Stimulated activated naive CD8-positive, alpha-beta T cell treated with anti-CD3 and anti-CD28 coated beads, Interleukin-15, amount 100 ng/mL, for 72 hours (primary cell): ENCODE measurements around the gene RAB40C.
A peak's percentile ranks its signal among the peaks of the same experiment; 100 is the strongest.

Experiments
- ATAC-seq: fragments of 150-1000 bp; cut with Tn5 transposase; 2 replicates; pipeline ENCODE4 v1.10.0; 2021; ENCODE audit warnings: mild to moderate bottlenecking, moderate library complexity
- DNase-seq, 2 donors: peaks; one replicate each; pipeline ENCODE4 v3.0.0; 2021 to 2022
- H3K27ac Mint-ChIP-seq, 2 donors: one replicate each; pipeline ENCODE4 v1.8.0; 2022; ENCODE audit warnings: mild to moderate bottlenecking in 2 of 2, mixed read lengths in 2 of 2, moderate library complexity in 2 of 2
- H3K27me3 Mint-ChIP-seq: one replicate; pipeline ENCODE4 v1.8.0; 2022; ENCODE audit warnings: mixed read lengths
- H3K4me1 Mint-ChIP-seq: one replicate; pipeline ENCODE4 v1.8.0; 2022; ENCODE audit warnings: mild to moderate bottlenecking, mixed read lengths
- H3K4me3 Mint-ChIP-seq, 2 donors: one replicate each; pipeline ENCODE4 v1.8.0; 2022; ENCODE audit warnings: mild to moderate bottlenecking in 2 of 2, mixed read lengths in 2 of 2, moderate library complexity in 1 of 2
- H3K9me3 Mint-ChIP-seq, 2 donors: one replicate each; pipeline ENCODE4 v1.8.0; 2022; ENCODE audit warnings: mixed read lengths in 2 of 2

RAB40C gene

DNA sequence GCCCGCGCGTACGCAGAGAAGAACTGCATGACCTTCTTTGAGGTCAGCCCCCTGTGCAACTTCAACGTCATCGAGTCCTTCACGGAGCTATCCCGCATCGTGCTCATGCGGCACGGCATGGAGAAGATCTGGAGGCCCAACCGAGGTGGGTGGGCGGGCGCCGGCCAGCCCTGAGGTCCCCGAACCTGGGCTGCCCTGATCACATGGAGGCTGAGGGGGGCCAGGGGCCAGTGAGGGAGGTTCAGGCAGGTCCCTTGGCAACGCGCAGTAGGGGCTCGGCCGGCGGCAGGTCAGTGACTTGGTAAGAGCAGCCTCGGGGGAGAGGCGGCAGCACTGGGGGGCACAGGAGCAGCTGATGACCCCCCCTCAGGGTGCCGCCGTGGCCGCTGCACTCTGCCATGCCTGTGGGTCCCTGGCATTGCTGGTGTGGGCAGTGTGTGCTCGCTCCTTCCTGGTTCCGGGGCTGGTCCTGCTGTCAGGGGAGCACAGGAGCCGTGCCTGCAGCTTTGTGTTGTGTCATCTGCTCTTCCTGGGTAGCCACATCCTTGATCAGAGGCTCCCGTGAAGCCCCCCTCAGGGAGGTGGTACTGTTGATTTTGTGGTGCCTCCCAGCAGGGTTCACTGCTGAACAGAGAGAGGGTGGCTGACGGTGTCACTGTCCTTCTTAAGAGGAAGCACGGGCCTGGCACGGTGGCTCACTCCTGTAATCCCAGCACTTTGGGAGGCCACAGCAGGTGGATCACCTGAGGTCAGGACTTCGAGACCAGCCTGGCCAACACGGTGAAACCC, 36.3 kb downstream of the RAB40C start:
- no peak for ATAC-seq
- Mint-ChIP-seq H3K4me1 (peaks cover 5% of the 10 kb centered on the region), H3K27ac (no peak overlapping the region), H3K27me3 (no peaks in the 10 kb centered on the region), H3K9me3 (no peaks in the 10 kb centered on the region), H3K4me3 (no peak overlapping the region)
- no peak for DNase-seq

DNA sequence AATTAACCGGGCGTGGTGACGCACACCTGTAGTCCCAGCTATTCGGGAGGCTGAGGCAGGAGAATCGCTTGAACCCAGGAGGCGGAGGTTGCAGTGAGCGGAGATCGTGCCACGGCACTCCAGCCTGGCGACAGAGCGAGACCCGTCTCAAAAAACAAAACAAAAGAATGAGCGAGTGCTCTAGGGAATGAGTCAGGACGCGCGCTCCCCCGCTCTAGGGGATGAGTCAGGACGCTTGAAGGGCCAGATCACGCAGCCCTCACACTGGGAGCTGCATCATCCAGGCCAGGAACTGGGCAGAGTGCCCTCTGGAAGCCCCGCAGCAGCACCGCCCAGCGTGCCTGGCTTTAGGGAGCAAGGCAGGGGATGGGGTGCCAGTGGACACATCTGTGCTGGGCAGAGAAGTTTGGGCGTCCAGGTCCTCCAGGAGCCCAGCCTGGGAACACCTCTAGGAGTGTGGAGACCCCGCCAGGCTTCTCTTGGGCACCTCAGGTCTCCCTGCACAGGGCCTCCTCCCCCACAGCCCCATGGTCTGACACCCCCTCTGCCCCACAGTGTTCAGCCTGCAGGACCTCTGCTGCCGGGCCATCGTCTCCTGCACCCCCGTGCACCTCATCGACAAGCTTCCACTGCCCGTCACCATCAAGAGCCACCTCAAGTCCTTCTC, 37.1 kb downstream of the RAB40C start:
- DNase-seq (no peak), ATAC-seq (no peak)
- no peak overlapping the region for H3K4me3 Mint-ChIP-seq
- no peak overlapping the region for H3K27ac Mint-ChIP-seq
- H3K9me3 Mint-ChIP-seq = no peaks in the 10 kb centered on the region
- no peaks in the 10 kb centered on the region for H3K27me3 Mint-ChIP-seq
- no peaks in the 10 kb centered on the region for H3K4me1 Mint-ChIP-seq

DNA sequence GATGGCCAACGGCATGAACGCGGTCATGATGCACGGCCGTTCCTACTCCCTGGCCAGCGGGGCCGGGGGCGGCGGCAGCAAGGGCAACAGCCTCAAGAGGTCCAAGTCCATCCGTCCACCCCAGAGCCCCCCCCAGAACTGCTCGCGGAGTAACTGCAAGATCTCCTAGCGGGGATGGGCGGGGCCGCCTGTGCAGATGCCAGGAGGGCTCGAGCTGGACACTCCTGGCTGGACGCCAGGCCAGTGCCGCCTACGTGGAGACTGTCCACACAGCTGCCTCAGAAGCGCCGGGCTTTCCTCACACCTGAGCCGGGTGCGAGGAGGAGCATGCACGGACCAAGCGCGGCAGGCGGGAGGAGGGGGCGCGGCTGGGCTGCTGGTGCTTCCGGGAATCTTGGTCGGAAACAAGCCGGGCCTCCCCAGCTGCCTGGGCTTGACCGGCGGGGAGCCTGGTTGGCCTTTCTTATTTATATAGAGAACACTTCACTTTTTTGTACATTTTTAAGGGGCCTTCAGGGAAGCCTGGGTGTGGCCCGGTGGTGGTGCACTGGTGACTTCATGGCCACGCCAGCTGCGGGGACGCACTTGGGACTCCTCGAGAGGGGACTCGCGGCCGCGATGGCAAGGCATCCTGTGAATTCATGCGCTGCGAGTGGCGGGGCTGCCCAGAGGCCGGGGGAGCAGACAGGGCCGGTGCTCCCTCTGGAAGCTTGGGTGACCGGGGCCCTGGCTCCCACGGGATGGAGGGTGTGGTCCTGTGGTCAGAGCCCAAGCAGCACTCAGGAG, 37.8 kb downstream of the RAB40C start:
- ATAC-seq (no peak), DNase-seq (no peak)
- no peaks in the 10 kb centered on the region for H3K9me3 Mint-ChIP-seq
- no peak overlapping the region for H3K4me3 Mint-ChIP-seq
- H3K27ac Mint-ChIP-seq = peak overlapping the region in 1 of 2 donors; percentile 80
- no peaks in the 10 kb centered on the region for H3K4me1 Mint-ChIP-seq
- H3K27me3 Mint-ChIP-seq = no peaks in the 10 kb centered on the region

DNA sequence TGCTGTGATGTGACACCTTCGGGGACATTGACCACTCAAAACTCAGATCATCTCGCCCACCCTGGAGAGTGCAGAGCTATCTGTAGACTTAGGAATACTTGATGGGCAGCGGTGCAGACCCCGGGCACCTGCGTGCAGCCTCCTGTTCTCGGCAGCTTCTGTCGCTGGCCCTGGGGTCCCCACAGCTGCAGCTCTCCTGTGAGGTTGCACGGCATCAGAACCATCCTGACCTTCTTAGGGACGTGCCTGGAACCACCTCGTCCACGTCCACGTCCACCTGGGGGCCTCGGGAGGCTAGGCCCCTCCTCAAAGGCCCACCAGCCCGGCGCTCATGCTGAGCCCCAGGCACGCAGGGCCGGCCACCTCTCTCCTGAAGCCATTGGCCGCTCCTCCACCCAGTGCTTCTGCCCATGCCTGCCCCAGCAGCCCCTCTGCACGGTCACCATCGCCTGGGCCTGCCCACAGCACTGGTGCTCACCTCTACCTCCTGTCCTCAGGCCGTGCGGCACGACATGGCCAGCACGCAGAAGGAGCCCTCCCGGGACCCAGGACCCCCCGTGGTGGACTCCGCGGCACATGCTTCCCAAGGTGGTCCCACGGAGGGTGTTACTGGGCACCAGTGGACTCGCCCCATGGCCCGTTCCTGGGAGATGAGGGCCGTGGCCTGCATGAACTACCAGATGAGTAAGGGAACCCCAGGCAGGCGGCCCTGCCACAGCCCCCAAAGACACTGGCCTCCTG, 38.6 kb downstream of the RAB40C start:
- Mint-ChIP-seq H3K4me1 (no peaks in the 10 kb centered on the region), H3K4me3 (no peak overlapping the region), H3K27me3 (no peaks in the 10 kb centered on the region), H3K9me3 (no peaks in the 10 kb centered on the region), H3K27ac (peak overlapping the region in 1 of 2 donors; percentile 27)
- DNase-seq (no peak), ATAC-seq (no peak)

DNA sequence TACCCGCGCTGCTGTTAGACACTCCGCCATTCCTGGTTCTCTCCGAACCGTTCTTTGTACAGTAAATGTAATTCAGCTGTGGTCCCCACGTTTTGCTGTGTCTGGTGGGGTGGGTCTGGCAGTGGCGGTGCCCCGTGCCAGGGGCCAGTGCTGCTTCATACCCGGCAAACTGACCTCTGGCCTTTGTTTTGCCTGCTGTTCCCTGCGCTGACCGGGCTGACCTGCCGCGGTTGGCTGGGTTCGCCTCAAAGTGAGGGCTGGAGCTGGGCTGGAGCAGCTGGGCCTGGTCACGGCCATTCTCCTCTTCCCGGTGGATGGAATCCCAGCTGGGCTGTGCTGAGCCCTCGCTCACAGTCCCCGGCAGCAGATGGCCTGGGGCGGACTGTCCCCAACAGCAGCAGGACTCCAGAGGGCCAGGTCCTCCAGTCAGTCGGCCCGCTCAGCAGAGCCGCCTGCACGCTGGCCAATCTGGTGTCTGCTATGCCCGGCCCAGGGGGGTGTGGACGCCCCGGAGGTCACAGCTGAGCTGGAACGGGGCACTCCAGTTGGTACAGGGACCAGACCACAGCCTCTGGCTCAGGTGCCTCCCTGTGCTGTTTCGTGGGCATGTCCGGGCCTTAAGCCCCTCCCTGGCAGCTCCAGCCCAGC, 39.4 kb downstream of the RAB40C start:
- DNase-seq (no peak), ATAC-seq (no peak)
- Mint-ChIP-seq H3K4me3 (no peak overlapping the region), H3K27ac (no peak overlapping the region), H3K4me1 (peaks cover 3% of the 10 kb centered on the region), H3K9me3 (no peaks in the 10 kb centered on the region), H3K27me3 (no peaks in the 10 kb centered on the region)

DNA sequence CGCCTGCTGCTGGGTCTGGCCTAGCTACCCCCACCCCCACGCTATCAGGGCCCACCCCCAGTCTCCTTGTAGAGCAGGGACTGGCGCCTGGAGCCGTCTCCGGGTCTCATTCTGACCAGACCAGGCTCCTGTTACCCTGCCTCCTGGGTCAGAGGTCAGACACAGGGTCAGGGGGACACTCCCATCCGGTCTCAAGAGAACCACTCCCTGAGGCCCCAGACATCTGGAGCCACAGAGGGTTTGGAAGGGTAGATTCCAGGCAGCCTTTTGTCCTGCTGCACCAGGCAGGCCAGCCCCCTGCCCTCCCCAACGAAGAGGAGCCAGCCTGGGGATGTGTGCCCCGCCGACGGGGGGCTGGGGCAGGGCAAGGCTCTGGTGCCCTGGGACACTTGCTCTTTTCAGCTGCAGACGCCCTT, 40.0 kb downstream of the RAB40C start:
- DNase-seq (no peak), ATAC-seq (no peak)
- Mint-ChIP-seq H3K27me3 (no peaks in the 10 kb centered on the region), H3K4me1 (peaks cover 8% of the 10 kb centered on the region), H3K4me3 (no peak overlapping the region), H3K27ac (no peak overlapping the region), H3K9me3 (no peaks in the 10 kb centered on the region)

DNA sequence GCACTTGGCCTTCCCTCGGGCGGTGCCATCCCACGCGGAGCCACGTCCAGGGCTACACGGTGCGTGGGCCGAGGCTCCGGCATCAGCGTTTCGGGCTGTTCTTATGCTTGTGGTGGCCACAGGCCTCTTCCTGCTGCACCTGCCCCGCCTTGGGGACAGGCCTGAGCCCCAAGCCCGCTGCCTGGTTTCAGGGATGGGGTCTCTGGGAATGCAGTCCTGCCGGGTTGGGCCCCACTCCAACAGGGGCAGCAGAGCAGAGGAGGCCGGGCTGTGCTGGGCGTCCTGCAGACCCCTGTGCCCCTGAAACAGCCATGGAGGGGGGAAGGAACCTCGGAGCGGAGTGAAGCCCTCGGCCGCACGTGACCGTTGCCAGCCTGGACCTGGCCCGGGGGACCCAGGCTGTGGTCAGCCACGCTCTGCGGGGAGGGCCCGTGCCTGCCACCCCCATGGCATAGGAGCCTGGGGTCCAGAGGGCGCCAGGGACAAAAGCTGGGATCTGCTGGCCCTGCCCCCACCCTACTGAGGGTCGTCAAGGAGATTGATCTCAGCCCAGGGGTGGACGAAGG, 40.5 kb downstream of the RAB40C start:
- Mint-ChIP-seq H3K4me3 (no peak overlapping the region), H3K27me3 (no peaks in the 10 kb centered on the region), H3K9me3 (no peaks in the 10 kb centered on the region), H3K4me1 (peaks cover 12% of the 10 kb centered on the region), H3K27ac (no peak overlapping the region)
- ATAC-seq (no peak), DNase-seq (no peak)

DNA sequence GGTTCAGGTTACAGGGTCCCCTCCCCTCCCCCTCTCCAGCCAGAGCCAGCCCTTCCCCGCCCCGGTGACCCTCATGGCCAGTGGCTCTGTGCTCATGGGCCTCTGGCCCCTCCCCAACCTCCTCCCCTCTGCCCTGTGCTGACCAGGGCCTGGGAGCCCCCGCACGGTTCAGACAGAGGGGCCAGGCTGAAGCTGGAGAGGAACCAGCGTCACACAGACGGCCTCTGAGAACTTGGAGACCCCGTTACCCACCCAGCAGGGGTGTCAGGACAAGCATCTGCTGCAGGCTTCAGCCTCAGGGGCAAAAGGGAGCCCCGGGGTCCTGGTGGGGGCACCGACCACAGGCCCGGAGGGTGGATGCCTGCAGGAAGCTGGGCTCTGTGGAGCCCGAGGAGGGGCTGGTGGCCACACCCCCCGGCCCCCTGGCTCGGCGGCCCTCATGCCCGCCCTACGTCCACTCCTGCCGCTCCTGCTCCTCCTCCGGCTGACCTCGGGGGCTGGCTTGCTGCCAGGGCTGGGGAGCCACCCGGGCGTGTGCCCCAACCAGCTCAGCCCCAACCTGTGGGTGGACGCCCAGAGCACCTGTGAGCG, 41.0 kb downstream of the RAB40C start, which contains the start of gene WFIKKN1:
TSS of gene WFIKKN1 (plus strand) at position 171 of the 591 bp plus-strand sequence. CDS start at position 440, 269 bp downstream.
- peak; percentile 4 for ATAC-seq
- Mint-ChIP-seq H3K4me1 (peaks cover 12% of the 10 kb centered on the region), H3K27ac (no peak within 1 kb of the TSS), H3K4me3 (no peak within 1 kb of the TSS), H3K27me3 (no peaks in the 10 kb centered on the region), H3K9me3 (no peaks in the 10 kb centered on the region)
- no peak for DNase-seq

DNA sequence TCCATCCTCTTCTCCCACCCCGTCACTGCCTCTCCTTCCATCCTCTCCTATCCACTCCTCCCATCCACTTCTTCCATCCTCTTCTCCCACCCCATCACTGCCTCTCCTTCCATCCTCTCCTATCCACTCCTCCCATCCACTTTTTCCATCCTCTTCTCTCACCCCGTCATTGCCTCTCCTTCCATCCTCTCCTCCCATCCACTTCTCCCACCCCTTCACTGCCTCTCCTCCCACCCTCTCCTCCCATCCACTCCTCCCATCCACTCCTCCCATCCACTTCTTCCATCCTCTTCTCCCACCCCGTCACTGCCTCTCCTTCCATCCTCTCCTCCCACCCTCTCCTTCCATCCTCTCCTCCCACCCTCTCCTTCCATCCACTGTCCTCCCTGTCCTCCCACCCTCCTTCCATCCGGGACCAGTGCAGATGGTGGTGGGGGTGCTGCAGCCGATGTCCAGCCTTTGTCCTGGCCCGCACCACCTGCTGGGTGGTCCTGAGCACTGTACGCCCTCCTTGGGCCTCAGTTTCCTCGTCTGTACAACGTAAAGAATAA, 42.0 kb downstream of the RAB40C start:
- Mint-ChIP-seq H3K4me1 (peaks cover 20% of the 10 kb centered on the region), H3K27me3 (peaks cover 6% of the 10 kb centered on the region), H3K27ac (no peak overlapping the region), H3K9me3 (no peaks in the 10 kb centered on the region), H3K4me3 (no peak overlapping the region)
- DNase-seq = no peak
- no peak for ATAC-seq

DNA sequence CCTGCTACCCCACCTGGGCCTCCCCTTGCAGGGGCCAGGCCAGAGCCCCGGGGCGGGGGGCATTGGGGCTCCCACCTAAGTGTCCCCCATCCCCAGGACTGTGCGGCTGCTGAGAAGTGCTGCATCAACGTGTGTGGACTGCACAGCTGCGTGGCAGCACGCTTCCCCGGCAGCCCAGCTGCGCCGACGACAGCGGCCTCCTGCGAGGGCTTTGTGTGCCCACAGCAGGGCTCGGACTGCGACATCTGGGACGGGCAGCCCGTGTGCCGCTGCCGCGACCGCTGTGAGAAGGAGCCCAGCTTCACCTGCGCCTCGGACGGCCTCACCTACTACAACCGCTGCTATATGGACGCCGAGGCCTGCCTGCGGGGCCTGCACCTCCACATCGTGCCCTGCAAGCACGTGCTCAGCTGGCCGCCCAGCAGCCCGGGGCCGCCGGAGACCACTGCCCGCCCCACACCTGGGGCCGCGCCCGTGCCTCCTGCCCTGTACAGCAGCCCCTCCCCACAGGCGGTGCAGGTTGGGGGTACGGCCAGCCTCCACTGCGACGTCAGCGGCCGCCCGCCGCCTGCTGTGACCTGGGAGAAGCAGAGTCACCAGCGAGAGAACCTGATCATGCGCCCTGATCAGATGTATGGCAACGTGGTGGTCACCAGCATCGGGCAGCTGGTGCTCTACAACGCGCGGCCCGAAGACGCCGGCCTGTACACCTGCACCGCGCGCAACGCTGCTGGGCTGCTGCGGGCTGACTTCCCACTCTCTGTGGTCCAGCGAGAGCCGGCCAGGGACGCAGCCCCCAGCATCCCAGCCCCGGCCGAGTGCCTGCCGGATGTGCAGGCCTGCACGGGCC, 42.8 kb downstream of the RAB40C start:
- no peak for DNase-seq
- H3K27ac Mint-ChIP-seq = no peak overlapping the region
- no peak overlapping the region for H3K4me3 Mint-ChIP-seq
- no peaks in the 10 kb centered on the region for H3K9me3 Mint-ChIP-seq
- peaks cover 25% of the 10 kb centered on the region for H3K4me1 Mint-ChIP-seq
- no peak for ATAC-seq
- peaks cover 7% of the 10 kb centered on the region for H3K27me3 Mint-ChIP-seq

DNA sequence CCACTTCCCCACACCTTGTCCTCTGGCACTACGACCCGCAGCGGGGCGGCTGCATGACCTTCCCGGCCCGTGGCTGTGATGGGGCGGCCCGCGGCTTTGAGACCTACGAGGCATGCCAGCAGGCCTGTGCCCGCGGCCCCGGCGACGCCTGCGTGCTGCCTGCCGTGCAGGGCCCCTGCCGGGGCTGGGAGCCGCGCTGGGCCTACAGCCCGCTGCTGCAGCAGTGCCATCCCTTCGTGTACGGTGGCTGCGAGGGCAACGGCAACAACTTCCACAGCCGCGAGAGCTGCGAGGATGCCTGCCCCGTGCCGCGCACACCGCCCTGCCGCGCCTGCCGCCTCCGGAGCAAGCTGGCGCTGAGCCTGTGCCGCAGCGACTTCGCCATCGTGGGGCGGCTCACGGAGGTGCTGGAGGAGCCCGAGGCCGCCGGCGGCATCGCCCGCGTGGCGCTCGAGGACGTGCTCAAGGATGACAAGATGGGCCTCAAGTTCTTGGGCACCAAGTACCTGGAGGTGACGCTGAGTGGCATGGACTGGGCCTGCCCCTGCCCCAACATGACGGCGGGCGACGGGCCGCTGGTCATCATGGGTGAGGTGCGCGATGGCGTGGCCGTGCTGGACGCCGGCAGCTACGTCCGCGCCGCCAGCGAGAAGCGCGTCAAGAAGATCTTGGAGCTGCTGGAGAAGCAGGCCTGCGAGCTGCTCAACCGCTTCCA, 43.6 kb downstream of the RAB40C start:
- H3K4me1 Mint-ChIP-seq = peaks cover 29% of the 10 kb centered on the region
- H3K4me3 Mint-ChIP-seq = no peak overlapping the region

DNA sequence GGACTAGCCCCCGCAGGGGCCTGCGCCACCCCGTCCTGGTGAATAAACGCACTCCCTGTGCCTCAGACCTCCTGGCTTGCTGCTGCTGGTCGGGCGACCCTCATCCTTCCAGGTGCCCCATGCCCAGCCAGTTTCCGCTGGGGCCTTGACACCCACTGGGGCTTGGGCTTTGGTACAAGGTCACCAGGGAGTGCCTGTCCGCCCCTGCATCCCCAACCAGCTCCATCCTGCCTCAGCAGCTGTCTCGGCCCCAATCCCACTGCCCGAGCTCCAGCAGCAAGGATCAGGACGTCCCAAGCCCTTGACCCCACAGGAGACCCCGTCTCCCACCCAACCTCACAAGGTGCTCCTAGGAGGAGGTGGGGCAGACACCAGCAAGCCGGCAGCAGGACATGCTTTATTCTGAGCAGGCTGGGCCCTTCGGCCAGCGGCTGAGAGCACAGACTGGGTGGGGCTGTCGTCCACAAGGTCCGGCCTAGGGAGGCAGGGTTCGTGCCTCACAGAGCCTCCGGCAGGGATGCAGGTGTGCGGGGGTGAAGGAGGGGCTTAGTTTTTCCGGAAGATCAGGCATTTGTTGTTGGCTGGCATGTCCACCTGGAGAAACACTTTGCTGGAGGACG, 44.3 kb downstream of the RAB40C start:
- ATAC-seq (no peak), DNase-seq (no peak)
- H3K4me1 Mint-ChIP-seq = peaks cover 34% of the 10 kb centered on the region
- no peak overlapping the region for H3K27ac Mint-ChIP-seq
- peaks cover 7% of the 10 kb centered on the region for H3K27me3 Mint-ChIP-seq
- H3K9me3 Mint-ChIP-seq = no peaks in the 10 kb centered on the region
- H3K4me3 Mint-ChIP-seq = peak overlapping the region; percentile 74 to 100

More for the DNA sequence above, 43.6 kb downstream of the RAB40C start:
- ATAC-seq (no peak), DNase-seq (no peak)
- Mint-ChIP-seq H3K27ac (no peak overlapping the region), H3K9me3 (no peaks in the 10 kb centered on the region), H3K27me3 (peaks cover 7% of the 10 kb centered on the region)
